Ecto neural progenitor cell (in vitro differentiated cells): ENCODE results near the gene SFXN2.
A peak's percentile ranks its signal among the peaks of the same experiment; 100 is the strongest.
"Not testable (repeated sequence)": the region's sequence is repeated elsewhere in the genome, so short reads cannot be mapped to it uniquely, and the experiment has no call there.

Experiments
- DNase-seq: peaks from one replicate; pipeline ENCODE4 v3.0.0-alpha.2; 2018; ENCODE audit warnings: low spot score

Gene SFXN2

GRCh38 chr10:102720775-102721301 lies 6.4 kb downstream of the SFXN2 start:
- DNase-seq, result no peak

- no peak for DNase-seq
Observed at GRCh38 chr10:102721954-102722353, 7.5 kb downstream of the SFXN2 start.

DNA sequence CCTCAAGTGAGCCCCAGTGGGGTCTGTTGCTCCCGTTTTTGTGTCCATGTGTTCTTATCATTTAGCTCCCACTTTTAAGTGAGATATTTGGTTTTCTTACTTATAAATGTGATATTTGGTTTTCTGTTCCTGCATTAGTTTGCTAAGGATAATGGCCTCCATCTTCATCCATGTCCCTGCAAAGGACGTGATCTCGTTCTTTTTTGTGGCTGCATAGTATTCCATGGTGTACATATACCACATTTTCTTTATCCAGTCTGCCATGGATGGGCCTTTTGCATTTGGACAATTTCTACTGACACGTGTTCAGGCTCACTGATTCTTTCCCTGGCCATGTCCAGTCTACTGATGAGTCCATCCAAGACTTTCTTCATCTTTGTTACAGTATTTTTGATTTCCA lies 9.6 kb downstream of the SFXN2 start:
- no peak for DNase-seq

DNA sequence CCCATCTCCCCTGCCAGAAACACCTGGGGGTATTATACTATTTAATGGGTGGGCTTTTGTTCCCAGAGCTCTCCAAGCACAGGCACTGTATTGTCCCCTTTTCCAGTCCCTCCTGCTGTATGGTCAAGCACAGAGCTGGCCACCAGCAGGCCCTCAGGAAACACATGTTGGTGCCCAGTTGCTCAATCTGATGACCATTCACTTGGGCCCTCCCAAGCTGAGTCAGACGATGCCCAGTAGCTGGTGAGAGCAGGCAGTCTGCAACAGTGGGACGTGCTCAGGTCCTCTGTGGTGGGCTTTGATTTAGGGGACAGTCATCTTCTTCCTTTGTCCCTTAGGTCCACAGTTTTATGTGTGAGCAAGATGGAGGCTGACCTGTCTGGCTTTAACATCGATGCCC lies 11.8 kb downstream of the SFXN2 start:
- no peak for DNase-seq

DNA sequence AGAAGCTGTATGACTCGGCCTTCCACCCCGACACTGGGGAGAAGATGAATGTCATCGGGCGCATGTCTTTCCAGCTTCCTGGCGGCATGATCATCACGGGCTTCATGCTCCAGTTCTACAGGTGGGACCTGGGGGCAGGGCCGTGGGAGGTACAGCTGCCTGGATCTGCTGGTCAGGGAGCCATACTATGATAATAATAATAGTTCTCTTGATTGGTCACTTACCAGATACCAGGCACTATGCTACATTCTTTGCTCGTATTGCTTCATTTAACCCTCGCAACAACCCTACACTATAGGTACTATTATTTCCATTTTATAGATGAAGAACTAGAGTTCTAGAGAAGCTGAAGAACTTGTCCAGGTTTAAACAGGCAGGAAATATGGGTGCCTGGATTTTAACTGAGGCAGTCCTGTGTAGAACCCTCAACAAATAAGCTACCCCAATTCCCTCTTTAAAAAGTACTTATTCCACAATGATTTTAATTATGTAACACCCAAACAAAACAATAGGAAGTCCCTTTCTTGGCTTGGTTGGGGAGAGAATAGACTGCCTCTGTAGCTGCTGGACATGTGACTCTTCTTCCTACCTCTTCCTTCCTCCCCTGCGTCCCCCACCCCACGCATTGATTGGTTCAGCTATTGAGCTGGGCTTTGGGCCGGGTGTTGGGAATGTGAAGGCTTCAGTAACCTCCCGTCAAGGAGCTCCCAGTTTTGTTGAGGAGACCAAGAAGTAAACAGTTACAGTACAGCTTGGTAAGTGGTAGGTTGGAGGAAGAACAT lies 12.8 kb downstream of the SFXN2 start:
- DNase-seq, result no peak

- peak; percentile 91 for DNase-seq
Observed at GRCh38 chr10:102729029-102730026, 14.9 kb downstream of the SFXN2 start.

GRCh38 chr10:102731222-102731800 lies 16.9 kb downstream of the SFXN2 start:
- DNase-seq, result no peak

- no peak for DNase-seq
Observed at GRCh38 chr10:102732661-102733060, 18.2 kb downstream of the SFXN2 start.

DNA sequence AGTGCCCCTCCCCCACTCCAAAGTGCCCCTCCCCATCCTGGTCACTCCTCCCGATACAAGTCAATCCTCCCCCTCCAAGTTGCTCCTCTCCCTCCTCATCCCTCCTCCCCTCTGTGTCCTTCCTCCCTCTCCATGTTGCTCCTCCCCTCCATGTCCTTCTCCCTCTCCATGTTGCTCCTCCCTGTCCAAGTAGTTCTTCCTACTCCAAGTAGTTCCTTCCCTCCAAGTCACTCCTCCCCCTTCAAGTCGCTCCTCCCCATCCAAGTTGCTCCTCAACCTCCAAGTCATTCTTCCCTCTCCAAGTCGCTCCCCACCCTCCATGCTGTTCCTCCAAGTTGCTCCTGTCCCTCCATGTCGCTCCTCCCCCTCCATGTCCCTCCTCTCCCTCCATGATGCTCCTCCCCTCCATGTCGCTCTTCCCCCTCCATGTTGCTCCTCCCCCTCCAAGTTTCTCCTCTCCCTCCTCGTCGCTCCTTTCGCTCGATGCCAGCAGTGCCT lies 20.7 kb downstream of the SFXN2 start:
- no peak for DNase-seq

DNA sequence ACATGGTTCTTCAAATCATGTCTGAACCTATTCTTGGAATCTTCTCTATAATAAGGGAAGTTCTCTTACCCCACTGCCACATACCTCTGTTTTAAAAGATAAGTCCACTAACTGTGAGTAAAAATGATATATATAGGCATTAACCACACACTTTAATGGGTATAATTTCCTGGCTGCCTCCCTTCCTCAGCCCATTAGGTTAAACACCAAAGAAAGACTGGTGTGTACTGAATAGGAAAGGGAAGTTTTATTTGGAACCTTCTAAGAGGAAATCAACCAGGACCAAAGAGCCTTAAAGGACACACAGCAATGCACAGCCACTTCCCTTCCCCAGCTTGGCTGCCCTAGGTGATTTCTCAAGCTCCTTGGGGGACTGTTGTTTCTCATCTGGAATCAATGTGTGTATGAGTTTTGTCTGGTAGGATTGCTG lies 24.3 kb downstream of the SFXN2 start:
- DNase-seq, result no peak

GRCh38 chr10:102740229-102740628 lies 25.8 kb downstream of the SFXN2 start:
- DNase-seq, result no peak

- no peak for DNase-seq
Observed at GRCh38 chr10:102741726-102742237, 27.3 kb downstream of the SFXN2 start.

GRCh38 chr10:102742313-102742712 lies 27.9 kb downstream of the SFXN2 start:
- not testable (repeated sequence) for DNase-seq

- no peak for DNase-seq
Observed at GRCh38 chr10:102743078-102743587, 28.7 kb downstream of the SFXN2 start.

GRCh38 chr10:102743588-102744373 lies 29.3 kb downstream of the SFXN2 start, which contains the start of gene WBP1L:
TSS of gene WBP1L (plus strand) at chr10:102743948. CDS start at chr10:102744054, 106 bp downstream.
- DNase-seq, result peak; percentile 94

GRCh38 chr10:102744374-102745051 lies 30.1 kb downstream of the SFXN2 start:
- DNase-seq, result no peak

GRCh38 chr10:102745157-102745556 lies 30.7 kb downstream of the SFXN2 start:
- no peak for DNase-seq

DNA sequence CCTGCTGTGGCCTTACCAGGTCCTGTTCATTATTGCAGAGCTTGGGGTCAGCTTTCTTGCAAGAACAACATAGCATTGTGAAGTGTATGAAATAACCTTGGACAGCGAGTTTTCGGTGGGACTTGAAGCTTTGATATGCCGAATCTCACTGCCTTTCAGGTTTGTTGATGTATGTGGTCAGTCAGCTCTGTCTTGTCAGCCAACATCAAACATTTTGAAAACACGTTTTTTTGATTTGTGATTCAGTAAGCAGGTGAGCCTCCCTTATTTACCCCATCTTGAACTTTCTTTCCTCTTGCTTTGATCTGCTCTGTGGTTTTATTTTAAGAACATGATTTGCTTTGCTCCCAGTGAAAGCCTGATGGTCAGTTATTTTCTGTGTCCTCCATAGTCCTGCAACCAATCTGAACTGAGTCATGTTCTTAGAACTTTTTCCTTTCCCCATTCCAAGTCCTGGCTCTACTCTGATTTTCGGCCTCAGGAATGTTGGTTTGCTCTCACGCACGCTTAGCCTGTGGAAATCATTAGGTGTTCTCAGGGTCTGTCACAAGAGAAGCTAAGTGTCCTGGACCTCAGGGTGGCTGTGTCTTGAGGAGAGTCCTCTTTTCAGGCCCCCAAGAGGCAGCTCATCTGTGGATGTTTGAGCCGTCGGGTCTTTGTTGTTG lies 38.0 kb downstream of the SFXN2 start:
- no peak for DNase-seq

DNA sequence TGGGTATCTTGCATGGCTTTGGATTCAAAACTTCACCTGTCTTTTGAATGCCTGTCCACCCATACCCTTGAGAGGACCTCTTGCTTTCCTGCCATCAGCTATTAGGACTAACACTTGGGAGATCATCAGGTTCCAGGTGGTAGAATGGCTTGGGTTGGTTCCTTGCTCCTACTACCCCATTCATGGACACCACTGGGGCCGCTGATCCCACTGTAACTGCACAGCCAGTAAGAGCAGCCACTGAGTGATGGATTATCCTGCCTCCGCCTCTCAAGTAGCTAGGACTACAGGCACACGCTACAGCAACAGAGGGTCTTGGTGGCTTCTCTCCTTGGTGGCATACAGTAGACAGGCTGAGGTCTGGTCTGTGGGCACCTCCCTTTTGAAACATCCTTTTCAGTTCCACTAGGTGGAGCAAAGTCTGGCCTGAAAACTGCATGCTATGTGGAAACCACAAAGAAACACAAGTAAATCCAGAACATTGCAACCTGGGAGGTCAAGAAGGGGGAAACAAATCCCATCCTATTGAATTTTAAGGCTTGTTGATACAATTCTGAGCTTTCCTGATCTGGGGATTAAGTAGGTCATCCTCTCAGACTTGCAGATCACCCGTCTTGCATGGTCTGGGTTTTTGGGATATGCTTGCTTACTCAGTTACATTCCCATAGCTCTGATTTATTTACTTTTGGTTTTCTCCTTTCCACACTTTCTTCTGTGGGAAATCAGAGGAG lies 38.7 kb downstream of the SFXN2 start:
- peak; percentile 55 for DNase-seq
